CD14-positive monocyte (primary cell): Measurements from ENCODE around the gene SMS. TPM values are rescaled to one million over a fixed set of nuclear protein-coding genes. Genes with fewer than 3 reads are reported as not detected.

Source experiments
- DNase-seq, 3 donors: peaks; one replicate each; pipeline ENCODE4 v3.0.0-alpha.2; 2011 to 2022
- H2AFZ ChIP-seq: 2 replicates; pipeline ENCODE4 v1.6.0; 2012; ENCODE audit warnings: mild to moderate bottlenecking, low read depth, low read length, inconsistent platforms; ENCODE audit not compliant: insufficient read depth, poor library complexity, severe bottlenecking
- H3K27ac ChIP-seq, 2 donors: 1 replicate in 1 of 2; 2 replicates in 1 of 2; pipeline ENCODE4 v1.5.1; 2012 to 2013; ENCODE audit warnings: low read length in 2 of 2, control low read depth in 1 of 2, inconsistent platforms in 1 of 2, low read depth in 1 of 2, mild to moderate bottlenecking in 1 of 2
- H3K27me3 ChIP-seq, 2 donors: one replicate each; pipeline versions ENCODE4 v1.6.0 to v1.6.1; 2011 to 2013; ENCODE audit warnings: low read length in 2 of 2; ENCODE audit not compliant: control insufficient read depth in 2 of 2, insufficient read depth in 2 of 2
- H3K36me3 ChIP-seq, 2 donors: replicated peaks in 1 of 2; 1 replicate in 1 of 2; 2 replicates in 1 of 2; pipeline versions ENCODE4 v1.5.1 to v1.6.1; 2012 to 2013; ENCODE audit warnings: low read length in 2 of 2, control low read depth in 1 of 2, inconsistent platforms in 1 of 2, mild to moderate bottlenecking in 1 of 2; ENCODE audit not compliant: insufficient read depth in 2 of 2, control insufficient read depth in 1 of 2
- H3K4me1 ChIP-seq, 2 donors: 1 replicate in 1 of 2; 2 replicates in 1 of 2; pipeline versions ENCODE4 v1.5.1 to v1.6.1; 2012 to 2013; ENCODE audit warnings: low read length in 2 of 2, control low read depth in 1 of 2, inconsistent platforms in 1 of 2, mild to moderate bottlenecking in 1 of 2, moderate library complexity in 1 of 2; ENCODE audit not compliant: insufficient read depth in 2 of 2, control insufficient read depth in 1 of 2
- H3K4me2 ChIP-seq: replicated peaks from 2 replicates; pipeline ENCODE3; 2012; ENCODE audit warnings: low read length, moderate library complexity, mild to moderate bottlenecking; ENCODE audit not compliant: poor library complexity, severe bottlenecking; ENCODE audit errors: extremely low read depth
- H3K4me3 ChIP-seq, 3 experiments: fragments of 200-600 bp in 1 of 3; sonication (generic) in 1 of 3; replicated peaks in 1 of 3; 1 replicate in 2 of 3; 2 replicates in 1 of 3; pipeline ENCODE4 v1.5.1; 2011 to 2013; ENCODE audit warnings: low read length in 3 of 3, mild to moderate bottlenecking in 3 of 3, control low read depth in 2 of 3, low read depth in 2 of 3, inconsistent platforms in 1 of 3, moderate library complexity in 1 of 3
- H3K79me2 ChIP-seq: 2 replicates; pipeline ENCODE4 v1.6.0; 2012; ENCODE audit warnings: mild to moderate bottlenecking, control low read depth, inconsistent platforms, low read length, moderate library complexity; ENCODE audit not compliant: insufficient read depth
- H3K9ac ChIP-seq: 2 replicates; pipeline ENCODE4 v1.6.0; 2017; ENCODE audit warnings: low read length, mild to moderate bottlenecking; ENCODE audit not compliant: insufficient read depth, poor library complexity, severe bottlenecking
- H3K9me3 ChIP-seq, 2 donors: replicated peaks in 1 of 2; 1 replicate in 1 of 2; 2 replicates in 1 of 2; pipeline versions ENCODE4 v1.5.1 to v1.6.1; 2012 to 2013; ENCODE audit warnings: low read length in 2 of 2, control low read depth in 1 of 2; ENCODE audit not compliant: control insufficient read depth in 1 of 2, insufficient read depth in 1 of 2
- H4K20me1 ChIP-seq: 2 replicates; pipeline ENCODE4 v1.6.0; 2012; ENCODE audit warnings: mild to moderate bottlenecking, low read length, control low read depth, moderate library complexity; ENCODE audit not compliant: insufficient read depth
- H3K27ac Mint-ChIP-seq, 7 donors: one replicate each; pipeline ENCODE4 v1.8.0; 2020; ENCODE audit warnings: mild to moderate bottlenecking in 7 of 7, mixed read lengths in 7 of 7, moderate library complexity in 6 of 7, inconsistent platforms in 2 of 7
- H3K27me3 Mint-ChIP-seq, 3 donors: one replicate each; pipeline ENCODE4 v1.8.0; 2021 to 2022; ENCODE audit warnings: low read depth in 3 of 3, mild to moderate bottlenecking in 3 of 3, mixed read lengths in 3 of 3, moderate library complexity in 3 of 3, inconsistent platforms in 1 of 3
- H3K36me3 Mint-ChIP-seq, 2 donors: one replicate each; pipeline ENCODE4 v1.8.0; 2020; ENCODE audit warnings: mixed read lengths in 2 of 2, inconsistent platforms in 1 of 2, mild to moderate bottlenecking in 1 of 2
- H3K4me1 Mint-ChIP-seq: one replicate; pipeline ENCODE4 v1.8.0; 2020; ENCODE audit warnings: mild to moderate bottlenecking, mixed read lengths
- H3K4me3 Mint-ChIP-seq, 2 donors: one replicate each; pipeline ENCODE4 v1.8.0; 2020; ENCODE audit warnings: mild to moderate bottlenecking in 2 of 2, mixed read lengths in 2 of 2, moderate library complexity in 1 of 2
- H3K9me3 Mint-ChIP-seq, 7 donors: one replicate each; pipeline ENCODE4 v1.8.0; 2020 to 2022; ENCODE audit warnings: mixed read lengths in 7 of 7, mild to moderate bottlenecking in 6 of 7, moderate library complexity in 6 of 7, inconsistent platforms in 2 of 7
- WGBS: methylation state at CpG from one replicate; pipeline ENCODE4 v1.1.5; 2013; ENCODE audit warnings: missing lambda C conversion rate; ENCODE audit not compliant: insufficient coverage; 5-methylcytosine and 5-hydroxymethylcytosine counted together
- intact Hi-C, 2 donors: fragments of 100-400 bp; cut with micrococcal nuclease; formaldehyde crosslinking; loops; one replicate each; pipeline versions ENCODE4 v1.15.0 to v1.15.1; 2023
- polyA plus RNA-seq, 3 donors: library from polyadenylated mRNA; depleted of rRNA in 1 of 3; unstranded in 2 of 3; stranded (reverse) in 1 of 3; fragments of 300-500 nt in 2 of 3; fragments of >200 nt in 1 of 3; fragmentation: Illumina TruSeq in 2 of 3; gene quantifications; 1 replicate in 2 of 3; 2 replicates in 1 of 3; pipeline ENCODE4 v1.2.3, GENCODE V29; 2012 to 2021
- TF ChIP-seq, protein P1 (sequence below): fragments of 200-600 bp; IDR thresholded peaks from one replicate; pipeline ENCODE4 v1.8.0; 2022; ENCODE audit warnings: antibody characterized with exemption, mild to moderate bottlenecking

Gene SMS
- polyA plus RNA-seq, 3 donors, result 24.9 to 75.4 (median 70.8) TPM

DNA sequence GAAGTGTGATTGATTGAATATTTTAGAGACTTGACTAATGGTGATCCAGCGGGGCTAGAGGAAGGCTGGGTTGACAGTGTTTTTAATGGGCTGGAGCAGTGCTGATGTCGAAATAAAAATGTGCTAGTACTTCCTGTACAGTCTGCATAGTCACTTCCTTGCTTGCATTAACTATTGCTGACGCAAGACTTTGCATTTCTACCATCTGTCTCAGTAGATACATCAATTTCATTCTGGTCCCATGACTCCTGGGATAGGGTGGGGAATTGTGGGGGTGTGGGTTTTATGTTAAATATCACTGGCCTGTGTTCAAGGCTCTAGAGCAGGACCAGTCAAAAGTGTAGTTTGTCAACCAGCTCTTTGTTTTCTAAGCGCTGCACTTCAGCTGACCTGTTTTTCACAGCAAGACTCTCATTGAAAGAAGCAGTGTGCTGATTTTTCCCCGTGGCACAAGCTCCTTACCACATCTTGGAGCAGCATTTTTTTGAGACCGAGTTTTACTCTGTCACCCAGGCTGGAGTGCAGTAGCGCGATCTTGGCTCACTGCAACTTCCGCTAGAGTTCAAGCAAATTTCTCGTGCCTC lies 56.5 kb downstream of the SMS start:
- H3K4me1 Mint-ChIP-seq, result peaks cover 50% of the 10 kb centered on the region
- peak overlapping the region; percentile 90 to 97 (median 92) for H3K27ac Mint-ChIP-seq
- no peaks in the 10 kb centered on the region for H3K9me3 ChIP-seq
- no peaks in the 10 kb centered on the region for H3K27me3 ChIP-seq
- H3K79me2 ChIP-seq, result no peaks in the 10 kb centered on the region
- H3K9ac ChIP-seq, result no peak overlapping the region
- H2AFZ ChIP-seq, result no peak overlapping the region
- H3K27me3 Mint-ChIP-seq, result peaks cover 0 to 10% (median 0%) of the 10 kb centered on the region in 3 donors
- peak overlapping the region; percentile 81 to 86 for H3K27ac ChIP-seq
- intact Hi-C loops, result loop anchor here in 1 of 2 donors (10.0 kb wide), 1 partner anchor 48 kb away; no protein-coding TSS in a partner anchor
- H3K4me3 ChIP-seq, result peak overlapping the region in 1 of 3 experiments; percentile 12
- H3K4me3 Mint-ChIP-seq, result no peak overlapping the region
- WGBS, result 10% methylated on average over 2 of the region's 10 CpGs
- H3K36me3 ChIP-seq, result no peaks in the 10 kb centered on the region
- H3K4me2 ChIP-seq, result peak overlapping the region; percentile 38
- H3K4me1 ChIP-seq, result peaks cover 54 to 57% of the 10 kb centered on the region in 2 donors
- peaks cover 0 to 5% of the 10 kb centered on the region in 2 donors for H3K36me3 Mint-ChIP-seq
- DNase-seq, result peak; percentile 79 to 90 (median 86)
- TF ChIP-seq, protein P1, sequence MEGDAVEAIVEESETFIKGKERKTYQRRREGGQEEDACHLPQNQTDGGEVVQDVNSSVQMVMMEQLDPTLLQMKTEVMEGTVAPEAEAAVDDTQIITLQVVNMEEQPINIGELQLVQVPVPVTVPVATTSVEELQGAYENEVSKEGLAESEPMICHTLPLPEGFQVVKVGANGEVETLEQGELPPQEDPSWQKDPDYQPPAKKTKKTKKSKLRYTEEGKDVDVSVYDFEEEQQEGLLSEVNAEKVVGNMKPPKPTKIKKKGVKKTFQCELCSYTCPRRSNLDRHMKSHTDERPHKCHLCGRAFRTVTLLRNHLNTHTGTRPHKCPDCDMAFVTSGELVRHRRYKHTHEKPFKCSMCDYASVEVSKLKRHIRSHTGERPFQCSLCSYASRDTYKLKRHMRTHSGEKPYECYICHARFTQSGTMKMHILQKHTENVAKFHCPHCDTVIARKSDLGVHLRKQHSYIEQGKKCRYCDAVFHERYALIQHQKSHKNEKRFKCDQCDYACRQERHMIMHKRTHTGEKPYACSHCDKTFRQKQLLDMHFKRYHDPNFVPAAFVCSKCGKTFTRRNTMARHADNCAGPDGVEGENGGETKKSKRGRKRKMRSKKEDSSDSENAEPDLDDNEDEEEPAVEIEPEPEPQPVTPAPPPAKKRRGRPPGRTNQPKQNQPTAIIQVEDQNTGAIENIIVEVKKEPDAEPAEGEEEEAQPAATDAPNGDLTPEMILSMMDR, result no peak
- no peaks in the 10 kb centered on the region for H4K20me1 ChIP-seq
- H3K9me3 Mint-ChIP-seq, result peaks cover 0 to 7% (median 3%) of the 10 kb centered on the region in 7 donors

DNA sequence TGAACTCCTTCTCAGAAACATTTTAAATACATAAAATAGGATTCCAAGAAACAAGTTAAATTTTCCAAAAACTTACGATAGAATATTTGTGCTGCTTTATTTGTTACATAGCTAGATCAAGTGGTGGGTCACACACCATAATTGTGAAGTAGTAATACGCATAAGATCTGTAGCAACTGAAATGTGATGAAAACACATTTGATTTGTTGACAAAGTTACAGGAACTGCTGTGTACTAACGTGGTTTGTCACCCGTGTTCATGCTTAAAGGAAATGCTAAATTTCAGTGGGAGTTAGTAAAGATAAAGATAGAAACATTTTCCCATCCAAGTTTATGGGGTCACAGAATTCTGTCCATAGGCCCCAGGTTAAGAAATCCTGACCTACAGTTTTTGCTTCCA lies 57.5 kb downstream of the SMS start:
- Histone ChIP-seq H3K27me3 (no peaks in the 10 kb centered on the region), H4K20me1 (no peaks in the 10 kb centered on the region), H3K27ac (peak overlapping the region in 1 of 2 donors; percentile 81), H3K9me3 (no peaks in the 10 kb centered on the region), H3K4me3 (no peak overlapping the region), H3K36me3 (no peaks in the 10 kb centered on the region), H3K4me2 (no peak overlapping the region), H3K9ac (no peak overlapping the region), H2AFZ (no peak overlapping the region), H3K79me2 (no peaks in the 10 kb centered on the region), H3K4me1 (peaks cover 46% of the 10 kb centered on the region in 2 donors)
- 67% methylated on average over 1 of the region's 4 CpGs for WGBS
- TF ChIP-seq, protein P1, result no peak
- Mint-ChIP-seq H3K4me3 (no peak overlapping the region), H3K4me1 (peaks cover 40% of the 10 kb centered on the region), H3K36me3 (peaks cover 0 to 11% of the 10 kb centered on the region in 2 donors), H3K27ac (peak overlapping the region; percentile 55 to 97 (median 90)), H3K27me3 (peaks cover 0 to 10% (median 0%) of the 10 kb centered on the region in 3 donors), H3K9me3 (peaks cover 0 to 7% (median 3%) of the 10 kb centered on the region in 7 donors)
- DNase-seq, result peak in 1 of 3 donors; percentile 20
- intact Hi-C loops, result loop anchor here in 1 of 2 donors (10.0 kb wide), 1 partner anchor 47 kb away; no protein-coding TSS in a partner anchor
